Right lobe of liver (tissue), 4 donors: ENCODE data around the gene LCE1C.

Experiments
- CTCF ChIP-seq, 4 donors: fragments of 200-600 bp in 3 of 4; fragments of 450-650 bp in 1 of 4; IDR thresholded peaks; one replicate each; pipeline versions ENCODE4 v1.5.1 to v1.8.0; 2016 to 2022; ENCODE audit warnings: antibody characterized with exemption in 4 of 4, mild to moderate bottlenecking in 2 of 4
- POLR2A ChIP-seq: fragments of 450-650 bp; IDR thresholded peaks from one replicate; pipeline ENCODE4 v1.6.1; 2017; ENCODE audit warnings: antibody characterized with exemption, mild to moderate bottlenecking
- donor health status: DM: no; HTN: no; CAD: no.
- donor health status: DM: no; HTN: no; CAD: no.
- donor health status: DM: no; HTN: yes; CAD: no.

GRCh38 chr1:152761609-152762213 is 44.7 kb downstream of the LCE1C start:
- TF ChIP-seq POLR2A (no peak), CTCF (IDR thresholded peaks at IDR 0.05) (no peak)
